Neural cell (in vitro differentiated cells): ENCODE measurements around the gene EVA1A. TPM values are rescaled to one million over a fixed set of nuclear protein-coding genes. Genes with fewer than 3 reads are reported as not detected.

Experiments used
- H2AFZ ChIP-seq: fragments of 200-600, 300-800 bp; sonication (generic), shearing (Covaris generic); 2 replicates; pipeline ENCODE4 v1.6.0; 2014; ENCODE audit warnings: low read depth, mild to moderate bottlenecking, antibody characterized with exemption, low read length, moderate library complexity
- H3F3A ChIP-seq: fragments of 200-600 bp; shearing (Covaris generic); 2 replicates; pipeline ENCODE4 v1.6.1; 2016; ENCODE audit warnings: mild to moderate bottlenecking, moderate library complexity, mixed read lengths, antibody characterized with exemption, low read length; ENCODE audit not compliant: insufficient read depth, poor library complexity, severe bottlenecking
- H3K27ac ChIP-seq: fragments of 200-600, 300-800 bp; sonication (generic), shearing (Covaris generic); 2 replicates; pipeline ENCODE4 v1.5.1; 2014; ENCODE audit warnings: mild to moderate bottlenecking, low read length, moderate library complexity
- H3K27me3 ChIP-seq: fragments of 300-800, 200-600 bp; sonication (generic), shearing (Covaris generic); 2 replicates; pipeline ENCODE4 v1.6.0; 2014; ENCODE audit warnings: mild to moderate bottlenecking, low read depth, low read length, moderate library complexity; ENCODE audit not compliant: insufficient read depth
- H3K36me3 ChIP-seq: fragments of 300-800, 200-600 bp; sonication (generic), shearing (Covaris generic); 2 replicates; pipeline ENCODE4 v1.5.1; 2014; ENCODE audit warnings: mild to moderate bottlenecking, antibody characterized with exemption, low read length, moderate library complexity; ENCODE audit not compliant: insufficient read depth
- H3K4me2 ChIP-seq: fragments of 300-800, 200-600 bp; sonication (generic), shearing (Covaris generic); 2 replicates; pipeline ENCODE4 v1.6.0; 2014; ENCODE audit warnings: mild to moderate bottlenecking, low read length
- H3K4me3 ChIP-seq: fragments of 300-800, 200-600 bp; sonication (generic), shearing (Covaris generic); 2 replicates; pipeline ENCODE4 v1.5.1; 2014; ENCODE audit warnings: mild to moderate bottlenecking, low read length, moderate library complexity
- H3K79me2 ChIP-seq: fragments of 200-600 bp; shearing (Covaris generic); replicated peaks from 2 replicates; pipeline ENCODE4 v1.6.0; 2014; ENCODE audit warnings: mild to moderate bottlenecking, low read length, moderate library complexity; ENCODE audit not compliant: insufficient read depth
- H3K9ac ChIP-seq: fragments of 300-800, 200-600 bp; sonication (generic), shearing (Covaris generic); 2 replicates; pipeline ENCODE4 v1.6.1; 2016; ENCODE audit warnings: mild to moderate bottlenecking, low read length, mixed read lengths
- H3K9me2 ChIP-seq: fragments of 200-600 bp; shearing (Covaris generic); 2 replicates; pipeline ENCODE4 v1.6.1; 2016; ENCODE audit warnings: mild to moderate bottlenecking, low read length, mixed read lengths; ENCODE audit not compliant: insufficient read depth
- H3K9me3 ChIP-seq: fragments of 200-600, 300-800 bp; sonication (generic), shearing (Covaris generic); 2 replicates; pipeline ENCODE4 v1.6.1; 2016; ENCODE audit warnings: mild to moderate bottlenecking, mixed run types, low read length, moderate library complexity, mixed read lengths
- H4K20me1 ChIP-seq: fragments of 200-600 bp; shearing (Covaris generic); 2 replicates; pipeline ENCODE4 v1.6.1; 2016; ENCODE audit warnings: mild to moderate bottlenecking, mixed run types; ENCODE audit not compliant: insufficient read depth
- EP300 ChIP-seq: fragments of 450-650 bp; conservative IDR thresholded peaks from 2 replicates; pipeline ENCODE4 v1.6.1; 2014; ENCODE audit warnings: antibody characterized with exemption, mild to moderate bottlenecking, moderate library complexity; ENCODE audit not compliant: poor library complexity, severe bottlenecking
- EZH2 ChIP-seq: fragments of 200-600, 300-800 bp; shearing (Covaris generic), sonication (generic); IDR thresholded peaks from 2 replicates; pipeline ENCODE4 v1.6.1; 2014; ENCODE audit warnings: antibody characterized with exemption, low read length, borderline replicate concordance, mild to moderate bottlenecking; ENCODE audit not compliant: insufficient read depth, poor library complexity, severe bottlenecking
- MXI1 ChIP-seq: fragments of 450-650 bp; conservative IDR thresholded peaks from 2 replicates; pipeline ENCODE4 v1.6.1; 2014; ENCODE audit warnings: antibody characterized with exemption, mild to moderate bottlenecking; ENCODE audit not compliant: poor library complexity, severe bottlenecking
- POLR2AphosphoS5 ChIP-seq: IDR thresholded peaks from 2 replicates; pipeline ENCODE4 v1.6.1; 2012
- RAD21 ChIP-seq: fragments of 450-650 bp; conservative IDR thresholded peaks from 2 replicates; pipeline ENCODE4 v1.6.1; 2014; ENCODE audit warnings: antibody characterized with exemption, mild to moderate bottlenecking, moderate library complexity
- SMC3 ChIP-seq: fragments of 450-650 bp; conservative IDR thresholded peaks from 2 replicates; pipeline ENCODE4 v1.6.1; 2014; ENCODE audit warnings: antibody characterized with exemption, mild to moderate bottlenecking, moderate library complexity; ENCODE audit not compliant: poor library complexity
- TAF1 ChIP-seq: IDR thresholded peaks from 2 replicates; pipeline ENCODE4 v1.6.1; 2012; ENCODE audit warnings: low read depth
- polyA plus RNA-seq: library from polyadenylated mRNA; depleted of rRNA; stranded (reverse); fragments of >200 nt; gene quantifications from 2 replicates; pipeline ENCODE4 v1.2.3, GENCODE V29; 2014
- TF ChIP-seq, protein P1 (sequence below): IDR thresholded peaks from 2 replicates; pipeline ENCODE4 v1.6.1; 2012; ENCODE audit warnings: borderline replicate concordance
- TF ChIP-seq, protein P2 (sequence below): fragments of 450-650 bp; IDR thresholded peaks from 2 replicates; pipeline ENCODE4 v1.5.1; 2014; ENCODE audit warnings: antibody characterized with exemption, mild to moderate bottlenecking, moderate library complexity; ENCODE audit not compliant: poor library complexity, severe bottlenecking

The EVA1A gene
- polyA plus RNA-seq, 1 donor from 2014 or later: not detected

- no peaks in the 10 kb centered on the region for H3K9me3 ChIP-seq
- no peaks in the 10 kb centered on the region for H3F3A ChIP-seq
- no peaks in the 10 kb centered on the region for H3K36me3 ChIP-seq
- H4K20me1 ChIP-seq: no peaks in the 10 kb centered on the region
- H3K4me2 ChIP-seq: no peak overlapping the region
- H3K4me3 ChIP-seq: no peak overlapping the region
- no peaks in the 10 kb centered on the region for H3K9me2 ChIP-seq
- H3K9ac ChIP-seq: no peak overlapping the region
- no peak for TF ChIP-seq RAD21
- no peak for TF ChIP-seq MXI1
- TF ChIP-seq TAF1: no peak
- TF ChIP-seq EP300: no peak
- no peak for TF ChIP-seq POLR2AphosphoS5
- no peak for TF ChIP-seq SMC3
- TF ChIP-seq, protein P1, sequence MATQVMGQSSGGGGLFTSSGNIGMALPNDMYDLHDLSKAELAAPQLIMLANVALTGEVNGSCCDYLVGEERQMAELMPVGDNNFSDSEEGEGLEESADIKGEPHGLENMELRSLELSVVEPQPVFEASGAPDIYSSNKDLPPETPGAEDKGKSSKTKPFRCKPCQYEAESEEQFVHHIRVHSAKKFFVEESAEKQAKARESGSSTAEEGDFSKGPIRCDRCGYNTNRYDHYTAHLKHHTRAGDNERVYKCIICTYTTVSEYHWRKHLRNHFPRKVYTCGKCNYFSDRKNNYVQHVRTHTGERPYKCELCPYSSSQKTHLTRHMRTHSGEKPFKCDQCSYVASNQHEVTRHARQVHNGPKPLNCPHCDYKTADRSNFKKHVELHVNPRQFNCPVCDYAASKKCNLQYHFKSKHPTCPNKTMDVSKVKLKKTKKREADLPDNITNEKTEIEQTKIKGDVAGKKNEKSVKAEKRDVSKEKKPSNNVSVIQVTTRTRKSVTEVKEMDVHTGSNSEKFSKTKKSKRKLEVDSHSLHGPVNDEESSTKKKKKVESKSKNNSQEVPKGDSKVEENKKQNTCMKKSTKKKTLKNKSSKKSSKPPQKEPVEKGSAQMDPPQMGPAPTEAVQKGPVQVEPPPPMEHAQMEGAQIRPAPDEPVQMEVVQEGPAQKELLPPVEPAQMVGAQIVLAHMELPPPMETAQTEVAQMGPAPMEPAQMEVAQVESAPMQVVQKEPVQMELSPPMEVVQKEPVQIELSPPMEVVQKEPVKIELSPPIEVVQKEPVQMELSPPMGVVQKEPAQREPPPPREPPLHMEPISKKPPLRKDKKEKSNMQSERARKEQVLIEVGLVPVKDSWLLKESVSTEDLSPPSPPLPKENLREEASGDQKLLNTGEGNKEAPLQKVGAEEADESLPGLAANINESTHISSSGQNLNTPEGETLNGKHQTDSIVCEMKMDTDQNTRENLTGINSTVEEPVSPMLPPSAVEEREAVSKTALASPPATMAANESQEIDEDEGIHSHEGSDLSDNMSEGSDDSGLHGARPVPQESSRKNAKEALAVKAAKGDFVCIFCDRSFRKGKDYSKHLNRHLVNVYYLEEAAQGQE: no peak
- TF ChIP-seq, protein P2, sequence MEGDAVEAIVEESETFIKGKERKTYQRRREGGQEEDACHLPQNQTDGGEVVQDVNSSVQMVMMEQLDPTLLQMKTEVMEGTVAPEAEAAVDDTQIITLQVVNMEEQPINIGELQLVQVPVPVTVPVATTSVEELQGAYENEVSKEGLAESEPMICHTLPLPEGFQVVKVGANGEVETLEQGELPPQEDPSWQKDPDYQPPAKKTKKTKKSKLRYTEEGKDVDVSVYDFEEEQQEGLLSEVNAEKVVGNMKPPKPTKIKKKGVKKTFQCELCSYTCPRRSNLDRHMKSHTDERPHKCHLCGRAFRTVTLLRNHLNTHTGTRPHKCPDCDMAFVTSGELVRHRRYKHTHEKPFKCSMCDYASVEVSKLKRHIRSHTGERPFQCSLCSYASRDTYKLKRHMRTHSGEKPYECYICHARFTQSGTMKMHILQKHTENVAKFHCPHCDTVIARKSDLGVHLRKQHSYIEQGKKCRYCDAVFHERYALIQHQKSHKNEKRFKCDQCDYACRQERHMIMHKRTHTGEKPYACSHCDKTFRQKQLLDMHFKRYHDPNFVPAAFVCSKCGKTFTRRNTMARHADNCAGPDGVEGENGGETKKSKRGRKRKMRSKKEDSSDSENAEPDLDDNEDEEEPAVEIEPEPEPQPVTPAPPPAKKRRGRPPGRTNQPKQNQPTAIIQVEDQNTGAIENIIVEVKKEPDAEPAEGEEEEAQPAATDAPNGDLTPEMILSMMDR: no peak
- no peak for TF ChIP-seq EZH2
- H3K79me2 ChIP-seq: no peaks in the 10 kb centered on the region
- H3K27ac ChIP-seq: no peak overlapping the region
- no peak overlapping the region for H2AFZ ChIP-seq
- H3K27me3 ChIP-seq: peaks cover 41% of the 10 kb centered on the region
Observed at GRCh38 chr2:75562513-75562864, 1.8 kb upstream of the EVA1A start.

GRCh38 chr2:75561566-75562512, 1.1 kb upstream of the EVA1A start:
- H3K9me3 ChIP-seq: no peaks in the 10 kb centered on the region
- no peak overlapping the region for H3K4me2 ChIP-seq
- TF ChIP-seq EP300: no peak
- TF ChIP-seq EZH2: no peak
- no peak overlapping the region for H2AFZ ChIP-seq
- H3K9ac ChIP-seq: no peak overlapping the region
- H3K79me2 ChIP-seq: no peaks in the 10 kb centered on the region
- no peak overlapping the region for H3K4me3 ChIP-seq
- no peaks in the 10 kb centered on the region for H3F3A ChIP-seq
- no peaks in the 10 kb centered on the region for H3K36me3 ChIP-seq
- no peaks in the 10 kb centered on the region for H4K20me1 ChIP-seq
- H3K27ac ChIP-seq: no peak overlapping the region
- peaks cover 41% of the 10 kb centered on the region for H3K27me3 ChIP-seq
- H3K9me2 ChIP-seq: no peaks in the 10 kb centered on the region
